HL-60 (cell line): ENCODE measurements around the gene PHC2.

ENCODE experiments used
- DNase-seq, 2 experiments: peaks; one replicate each; pipeline ENCODE4 v3.0.0-alpha.2; 2010 to 2020; ENCODE audit warnings: low read depth in 1 of 2, low spot score in 1 of 2
- H3K27ac ChIP-seq: fragments of 250-450 bp; sonication (Bioruptor Pico); replicated peaks from 2 replicates; pipeline ENCODE4 v1.5.1; 2020; ENCODE audit warnings: mild to moderate bottlenecking, moderate library complexity
- H3K27me3 ChIP-seq: fragments of 250-450 bp; sonication (Bioruptor Pico); 2 replicates; pipeline ENCODE4 v1.5.1; 2021; ENCODE audit warnings: mild to moderate bottlenecking, moderate library complexity; ENCODE audit not compliant: insufficient read depth, poor library complexity, severe bottlenecking
- H3K4me3 ChIP-seq: replicated peaks from 2 replicates; pipeline ENCODE4 v1.5.1; 2011; ENCODE audit warnings: mild to moderate bottlenecking, control low read depth, low read length; ENCODE audit not compliant: insufficient read depth
- CTCF ChIP-seq: IDR thresholded peaks from one replicate; pipeline ENCODE4 v1.5.1; 2011; ENCODE audit warnings: low read length, control low read depth, inconsistent platforms; ENCODE audit not compliant: insufficient read depth
- GABPA ChIP-seq: IDR thresholded peaks from 2 replicates; pipeline ENCODE4 v1.6.1; 2012; ENCODE audit warnings: low read depth
- POLR2AphosphoS5 ChIP-seq: IDR thresholded peaks from 2 replicates; pipeline ENCODE4 v1.6.1; 2012; ENCODE audit warnings: low read depth
- REST ChIP-seq: IDR thresholded peaks from 2 replicates; pipeline ENCODE4 v1.6.1; 2012; ENCODE audit warnings: low read depth; ENCODE audit not compliant: insufficient replicate concordance
- SPI1 ChIP-seq: IDR thresholded peaks from 2 replicates; pipeline ENCODE4 v1.6.1; 2012; ENCODE audit warnings: low read depth, mild to moderate bottlenecking, borderline replicate concordance

Gene PHC2

GRCh38 chr1:33358795-33359503 is 71.9 kb downstream of the PHC2 start:
- TF ChIP-seq SPI1 (no peak), POLR2AphosphoS5 (no peak), CTCF (no peak), REST (no peak)
- Histone ChIP-seq H3K4me3 (no peak overlapping the region), H3K27ac (no peak overlapping the region), H3K27me3 (no peaks in the 10 kb centered on the region)
- DNase-seq, result no peak

- no peak for DNase-seq
- H3K4me3 ChIP-seq, result no peak overlapping the region
- no peaks in the 10 kb centered on the region for H3K27me3 ChIP-seq
- H3K27ac ChIP-seq, result no peak overlapping the region
- TF ChIP-seq POLR2AphosphoS5 (no peak), GABPA (no peak), REST (no peak), SPI1 (no peak), CTCF (no peak)
Observed at GRCh38 chr1:33358114-33358794, 72.6 kb downstream of the PHC2 start.

GRCh38 chr1:33357099-33357498 is 73.8 kb downstream of the PHC2 start:
- no peak overlapping the region for H3K27ac ChIP-seq
- DNase-seq, result no peak
- TF ChIP-seq REST (no peak), CTCF (no peak), GABPA (no peak), POLR2AphosphoS5 (no peak), SPI1 (no peak)
- no peak overlapping the region for H3K4me3 ChIP-seq
- no peaks in the 10 kb centered on the region for H3K27me3 ChIP-seq
